ENCODE data around the gene TYRO3.
"Not testable (repeated sequence)": the region's sequence is repeated elsewhere in the genome, so short reads cannot be mapped to it uniquely, and the experiment has no call there.

Gene TYRO3

GRCh38 chr15:41575282-41575681 is 16.3 kb downstream of the TYRO3 start:
- no peak for DNase-seq

DNA sequence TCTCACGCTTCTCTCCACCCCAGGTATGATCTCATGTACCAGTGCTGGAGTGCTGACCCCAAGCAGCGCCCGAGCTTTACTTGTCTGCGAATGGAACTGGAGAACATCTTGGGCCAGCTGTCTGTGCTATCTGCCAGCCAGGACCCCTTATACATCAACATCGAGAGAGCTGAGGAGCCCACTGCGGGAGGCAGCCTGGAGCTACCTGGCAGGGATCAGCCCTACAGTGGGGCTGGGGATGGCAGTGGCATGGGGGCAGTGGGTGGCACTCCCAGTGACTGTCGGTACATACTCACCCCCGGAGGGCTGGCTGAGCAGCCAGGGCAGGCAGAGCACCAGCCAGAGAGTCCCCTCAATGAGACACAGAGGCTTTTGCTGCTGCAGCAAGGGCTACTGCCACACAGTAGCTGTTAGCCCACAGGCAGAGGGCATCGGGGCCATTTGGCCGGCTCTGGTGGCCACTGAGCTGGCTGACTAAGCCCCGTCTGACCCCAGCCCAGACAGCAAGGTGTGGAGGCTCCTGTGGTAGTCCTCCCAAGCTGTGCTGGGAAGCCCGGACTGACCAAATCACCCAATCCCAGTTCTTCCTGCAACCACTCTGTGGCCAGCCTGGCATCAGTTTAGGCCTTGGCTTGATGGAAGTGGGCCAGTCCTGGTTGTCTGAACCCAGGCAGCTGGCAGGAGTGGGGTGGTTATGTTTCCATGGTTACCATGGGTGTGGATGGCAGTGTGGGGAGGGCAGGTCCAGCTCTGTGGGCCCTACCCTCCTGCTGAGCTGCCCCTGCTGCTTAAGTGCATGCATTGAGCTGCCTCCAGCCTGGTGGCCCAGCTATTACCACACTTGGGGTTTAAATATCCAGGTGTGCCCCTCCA is 19.1 kb downstream of the TYRO3 start:
- no peak for DNase-seq

DNA sequence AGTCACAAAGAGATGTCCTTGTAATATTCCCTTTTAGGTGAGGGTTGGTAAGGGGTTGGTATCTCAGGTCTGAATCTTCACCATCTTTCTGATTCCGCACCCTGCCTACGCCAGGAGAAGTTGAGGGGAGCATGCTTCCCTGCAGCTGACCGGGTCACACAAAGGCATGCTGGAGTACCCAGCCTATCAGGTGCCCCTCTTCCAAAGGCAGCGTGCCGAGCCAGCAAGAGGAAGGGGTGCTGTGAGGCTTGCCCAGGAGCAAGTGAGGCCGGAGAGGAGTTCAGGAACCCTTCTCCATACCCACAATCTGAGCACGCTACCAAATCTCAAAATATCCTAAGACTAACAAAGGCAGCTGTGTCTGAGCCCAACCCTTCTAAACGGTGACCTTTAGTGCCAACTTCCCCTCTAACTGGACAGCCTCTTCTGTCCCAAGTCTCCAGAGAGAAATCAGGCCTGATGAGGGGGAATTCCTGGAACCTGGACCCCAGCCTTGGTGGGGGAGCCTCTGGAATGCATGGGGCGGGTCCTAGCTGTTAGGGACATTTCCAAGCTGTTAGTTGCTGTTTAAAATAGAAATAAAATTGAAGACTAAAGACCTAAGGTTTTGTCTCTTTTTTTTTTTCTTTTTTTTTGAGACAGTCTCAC is 19.8 kb downstream of the TYRO3 start:
- no peak for DNase-seq

DNA sequence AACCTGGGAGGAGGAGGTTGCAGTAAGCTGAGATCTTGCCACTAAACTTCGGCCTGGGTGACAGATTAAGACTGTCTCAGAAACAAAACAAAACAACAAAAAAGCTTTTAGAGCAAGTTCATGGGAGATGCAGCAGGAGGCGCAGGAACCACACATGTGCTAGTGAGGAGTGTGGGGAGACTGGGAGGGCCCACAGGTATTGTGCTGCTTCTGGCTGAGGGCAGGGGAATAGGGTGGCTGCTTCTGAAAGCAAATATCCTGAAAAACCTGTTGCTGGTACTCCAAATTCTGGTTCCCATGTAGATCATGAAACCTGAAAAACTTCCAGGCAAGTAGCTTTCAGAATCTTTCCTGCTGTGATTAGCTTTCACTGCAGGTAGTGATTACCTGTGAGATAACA is 22.1 kb downstream of the TYRO3 start:
- no peak for DNase-seq

- DNase-seq = no peak
Observed at GRCh38 chr15:41583795-41584194, 24.8 kb downstream of the TYRO3 start.

DNA sequence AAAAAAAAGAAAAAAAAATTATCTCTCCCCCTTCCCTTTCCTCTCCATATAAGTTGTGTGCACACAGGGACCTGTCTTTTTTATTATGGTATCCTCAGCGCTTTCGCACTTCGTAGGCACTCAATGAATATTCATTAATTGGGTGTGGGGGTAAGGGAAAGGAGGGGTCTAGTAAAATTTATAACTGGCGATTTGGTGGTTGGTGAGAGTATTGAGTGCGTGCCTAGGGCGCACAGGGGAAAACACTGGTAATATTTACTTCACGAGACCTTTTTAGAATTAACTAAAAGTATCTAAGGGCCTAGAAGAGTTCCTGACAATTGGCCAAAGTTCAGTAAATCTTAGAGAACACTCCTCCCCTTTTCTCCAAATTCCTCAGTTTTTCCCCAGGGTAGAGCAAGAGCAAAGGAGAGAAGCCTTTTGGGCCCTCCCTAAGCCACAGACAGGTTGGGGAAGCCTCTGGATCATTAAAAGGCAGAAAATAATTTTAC is 25.7 kb downstream of the TYRO3 start:
- no peak for DNase-seq

DNA sequence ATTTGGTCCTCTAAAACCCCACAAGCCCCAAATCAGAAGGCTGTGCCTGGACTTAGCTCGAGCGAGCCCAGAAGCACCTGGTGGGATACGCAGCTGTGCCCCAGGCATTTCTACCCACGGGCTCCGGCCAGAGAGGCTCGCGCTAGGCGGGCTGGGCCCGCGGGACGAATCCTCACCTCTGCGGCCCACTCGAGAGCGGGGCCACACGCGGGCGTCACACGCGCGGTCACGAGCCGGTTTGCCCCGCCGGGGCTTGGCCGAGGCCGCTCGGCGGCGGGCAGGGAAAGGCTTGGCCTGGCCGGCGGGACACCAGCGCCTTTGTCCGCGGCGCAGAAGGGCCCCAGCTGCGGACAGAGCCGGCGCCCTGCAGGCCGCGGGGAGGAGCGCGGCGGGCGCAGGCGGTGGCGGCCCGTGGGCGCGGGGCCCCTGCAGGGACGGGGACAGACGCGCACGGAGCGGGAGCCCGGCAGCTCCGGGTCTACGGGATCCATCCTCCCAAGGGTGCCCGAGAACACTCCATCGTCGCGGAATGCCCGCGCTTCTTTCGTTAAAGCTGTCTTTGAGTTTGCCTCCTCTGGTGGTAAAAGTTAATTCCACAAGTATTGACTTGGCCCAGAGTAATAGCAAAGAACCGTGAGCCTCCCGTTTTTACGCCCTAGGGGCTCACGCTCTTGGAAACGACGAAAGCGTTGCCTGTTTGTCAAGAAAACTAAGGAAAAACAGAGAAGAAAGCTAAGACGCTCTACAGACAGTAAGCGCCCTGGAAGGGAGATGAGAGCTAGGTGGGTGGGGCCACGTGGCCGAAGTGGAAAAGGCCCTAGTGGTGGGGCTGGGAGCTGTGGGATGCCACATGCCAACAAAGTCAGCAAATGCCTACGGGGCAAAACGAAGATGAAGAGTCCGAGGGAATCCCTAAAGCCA is 26.4 kb downstream of the TYRO3 start:
- no peak for DNase-seq

- not testable (repeated sequence) for DNase-seq
Observed at GRCh38 chr15:41586531-41587282, 27.7 kb downstream of the TYRO3 start.

DNA sequence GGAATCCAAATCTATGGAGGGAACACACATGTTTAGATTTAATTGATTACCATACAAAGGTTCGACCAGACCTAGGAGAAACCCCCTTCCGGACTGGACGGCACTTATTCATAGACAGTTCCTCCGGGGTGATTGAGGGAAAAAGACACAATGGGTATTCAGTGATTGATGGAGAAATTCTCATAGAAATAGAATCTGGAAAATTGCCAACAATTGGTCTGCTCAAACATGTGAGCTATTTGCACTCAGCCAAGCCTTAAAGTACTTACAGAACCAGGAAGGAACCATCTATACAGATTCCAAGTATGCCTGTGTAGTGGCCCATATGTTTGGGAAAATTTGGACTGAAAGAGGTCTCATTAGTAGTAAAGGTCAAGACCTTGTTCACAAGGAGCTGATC is 30.0 kb downstream of the TYRO3 start:
- DNase-seq = not testable (repeated sequence)

DNA sequence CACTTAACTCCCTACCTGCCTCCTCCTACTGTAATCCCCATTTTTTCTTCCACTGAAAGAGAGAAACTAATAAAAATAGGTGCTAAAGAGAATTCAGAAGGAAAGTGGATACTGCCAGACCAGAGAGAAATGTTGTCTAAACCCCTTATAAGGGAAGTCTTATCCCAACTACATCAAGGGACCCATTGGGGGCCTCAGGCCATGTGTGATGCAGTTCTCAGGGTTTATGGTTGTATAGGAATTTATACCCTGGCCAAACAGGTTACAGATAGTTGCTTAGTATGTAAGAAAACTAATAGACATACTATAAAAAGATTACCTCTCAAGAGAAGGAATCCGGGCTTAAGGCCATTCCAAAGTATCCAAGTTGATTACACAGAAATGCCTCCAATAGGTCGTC is 30.6 kb downstream of the TYRO3 start:
- DNase-seq = not testable (repeated sequence)

- DNase-seq = not testable (repeated sequence)
Observed at GRCh38 chr15:41591217-41591616, 32.2 kb downstream of the TYRO3 start.

DNA sequence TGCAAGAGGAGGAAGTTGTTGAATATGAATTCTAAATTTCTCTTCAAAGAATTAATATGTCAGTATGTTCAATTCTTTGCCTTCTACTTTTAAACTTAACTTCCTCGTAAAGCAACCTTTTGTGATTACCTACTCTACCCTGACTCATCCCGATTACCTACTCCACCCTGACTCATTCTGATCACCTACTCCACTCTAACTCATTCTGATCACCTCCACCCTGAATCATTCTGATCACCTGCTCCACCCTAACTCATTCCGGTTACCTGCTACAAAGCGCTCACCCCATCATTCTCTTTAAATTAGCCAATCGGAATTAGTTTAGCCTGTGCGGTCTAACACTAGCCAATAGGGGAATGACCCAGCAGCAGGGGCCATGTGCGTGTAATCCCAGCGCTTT is 33.7 kb downstream of the TYRO3 start:
- DNase-seq = not testable (repeated sequence)

GRCh38 chr15:41594801-41595746 is 36.1 kb downstream of the TYRO3 start:
- no peak for DNase-seq

DNA sequence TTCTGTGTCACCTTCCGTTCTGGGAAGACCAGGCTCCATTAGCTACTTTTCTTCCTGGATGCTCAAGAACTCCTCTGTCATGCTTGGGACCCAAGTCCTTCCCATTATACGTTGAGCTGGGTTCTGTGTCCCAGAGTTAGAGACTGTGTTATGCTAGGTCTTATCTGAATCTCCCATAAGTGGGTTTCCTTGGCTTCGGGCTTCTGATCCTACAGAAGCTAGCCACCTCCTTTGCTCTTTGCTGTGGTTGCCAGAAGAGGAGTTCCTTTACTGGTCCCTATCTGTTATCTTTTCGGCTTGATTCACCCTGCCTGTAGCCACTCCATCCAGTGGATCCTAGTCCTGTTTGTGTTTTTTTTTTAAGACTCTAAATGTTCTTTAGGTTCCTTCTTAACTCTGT is 38.0 kb downstream of the TYRO3 start:
- DNase-seq = no peak

- DNase-seq = no peak
Observed at GRCh38 chr15:41597787-41598186, 38.8 kb downstream of the TYRO3 start.

DNA sequence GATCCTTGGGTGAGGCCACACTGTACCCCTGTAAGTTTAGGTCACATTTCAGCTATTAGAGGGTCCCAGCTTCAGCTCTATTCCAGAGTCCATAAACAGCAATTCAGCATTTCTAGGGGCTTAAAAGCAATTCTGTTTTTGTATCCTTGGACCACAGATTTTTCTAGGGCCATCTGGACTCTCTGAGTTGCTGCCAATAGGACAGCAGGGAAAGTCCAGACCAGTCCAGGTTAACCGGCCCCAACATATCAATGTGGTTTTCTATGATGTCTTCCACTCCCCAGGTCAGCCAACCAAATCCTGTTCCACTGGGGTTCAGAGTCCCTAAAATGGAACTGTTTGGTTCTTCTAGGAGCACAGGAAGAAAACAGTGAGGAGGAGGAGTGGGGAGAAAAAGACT is 40.0 kb downstream of the TYRO3 start:
- DNase-seq = no peak

DNA sequence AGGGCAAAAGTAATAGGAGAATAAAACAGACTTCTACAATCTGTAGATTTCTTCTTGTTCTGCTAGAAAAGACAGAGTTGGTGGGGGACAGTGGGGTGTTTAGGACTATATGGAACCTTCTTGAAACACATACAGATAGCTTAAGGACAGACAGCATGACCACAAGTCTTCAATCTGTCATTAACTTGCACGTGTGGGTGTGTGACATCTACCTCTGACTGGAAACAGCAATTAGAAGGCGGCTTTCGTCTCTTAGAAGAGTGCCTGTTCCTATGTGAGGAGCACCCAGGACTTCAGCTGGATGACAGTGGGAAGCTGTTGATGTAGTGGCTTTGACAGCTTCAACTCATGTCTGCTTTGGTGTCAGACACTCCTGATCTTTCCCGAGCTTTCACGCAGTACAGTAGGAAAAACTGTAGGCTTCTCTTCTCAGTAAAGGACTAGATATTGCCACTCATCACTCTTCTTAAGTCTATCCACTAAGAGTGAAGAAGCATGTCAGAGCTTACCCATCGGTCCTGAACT is 44.5 kb downstream of the TYRO3 start:
- DNase-seq = no peak

DNA sequence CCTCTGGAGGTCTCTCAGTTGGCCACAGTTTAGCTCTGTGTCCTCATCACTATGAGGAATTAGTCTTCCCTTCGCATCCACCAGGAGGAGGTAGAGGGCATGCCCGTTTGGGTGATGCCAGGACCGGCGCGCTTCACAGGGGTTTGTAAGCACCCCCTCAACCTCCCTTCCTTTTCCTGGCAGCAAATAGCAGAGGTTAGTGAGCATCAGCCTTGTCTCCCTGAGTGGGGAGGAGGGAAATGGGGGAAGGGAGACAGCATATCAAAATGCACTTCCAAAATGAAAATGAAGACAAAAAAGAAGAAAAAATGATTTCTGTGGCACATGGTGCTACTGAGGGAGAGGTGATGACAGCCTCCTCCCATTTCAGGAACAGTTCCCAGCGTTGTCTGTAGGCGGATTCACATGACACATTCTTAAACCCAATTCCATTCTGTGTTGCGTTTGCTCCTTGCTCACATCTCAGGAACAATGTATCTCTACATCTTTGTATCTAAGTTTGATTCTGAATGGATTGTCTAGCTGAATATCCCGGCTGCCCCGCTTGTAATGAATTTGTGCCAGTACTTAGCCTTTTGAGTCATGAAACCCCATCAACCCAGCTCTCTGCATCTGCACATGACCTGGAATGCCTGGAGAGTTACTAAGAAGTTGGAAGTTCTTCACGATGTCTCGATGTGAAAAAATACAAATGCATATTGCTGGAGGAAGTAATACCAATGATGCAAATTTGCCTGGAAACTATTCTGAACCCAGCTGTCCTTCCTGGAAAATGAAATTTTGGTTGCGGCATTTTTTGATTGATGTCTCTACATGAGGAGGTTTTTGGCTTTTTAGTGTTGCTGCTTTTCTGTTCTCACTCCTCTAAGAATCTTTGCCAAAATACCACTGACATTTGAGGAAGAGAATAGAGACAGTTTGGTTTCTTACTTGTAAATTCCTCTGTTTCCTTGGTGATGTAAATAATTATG is 45.2 kb downstream of the TYRO3 start:
- peak; percentile 50 for DNase-seq

DNA sequence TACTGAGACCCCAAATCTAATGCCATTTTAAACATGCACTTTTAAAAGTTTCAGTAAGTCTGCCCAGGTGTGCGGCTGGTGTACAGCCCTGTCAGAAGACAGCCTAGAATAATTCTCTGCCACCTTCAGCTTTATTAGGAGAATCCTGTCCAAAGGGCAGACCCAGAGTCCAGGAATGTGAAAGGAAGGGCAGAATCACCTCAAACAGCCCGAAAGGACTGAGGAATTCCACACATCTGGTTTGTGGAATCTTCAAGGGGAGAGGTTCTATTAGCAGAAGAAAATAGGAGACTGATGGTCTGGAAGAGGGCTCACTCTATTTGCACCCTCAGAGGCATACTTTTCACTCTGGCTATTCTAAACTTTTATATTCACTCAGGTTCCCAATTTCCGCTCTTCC is 46.6 kb downstream of the TYRO3 start:
- DNase-seq = no peak

DNA sequence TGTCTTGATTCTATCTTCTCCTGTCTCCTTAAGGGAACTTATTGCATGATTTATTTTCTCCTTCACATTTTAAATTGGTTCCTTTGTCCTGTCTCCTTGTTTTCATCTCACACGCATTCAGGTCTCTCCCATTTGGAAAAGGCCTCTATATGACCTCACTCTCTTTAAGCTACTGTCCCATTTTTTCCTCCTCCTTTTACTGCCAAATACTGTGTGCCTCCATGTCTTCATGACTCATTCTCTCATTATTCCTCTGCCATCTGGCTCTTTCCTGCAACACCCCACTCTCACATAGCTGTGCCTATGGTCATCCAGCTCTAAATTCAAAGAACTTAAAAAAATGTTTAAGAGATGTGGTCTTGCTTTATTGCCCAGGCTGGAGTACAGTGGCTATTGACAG is 48.0 kb downstream of the TYRO3 start:
- DNase-seq = no peak
